IMR-90 (cell line): ENCODE measurements around the gene MYO5A. TPM values are rescaled to one million over a fixed set of nuclear protein-coding genes. Genes with fewer than 3 reads are reported as not detected.

Experiments used
- ATAC-seq: fragments of 200-7000 bp; cut with Tn5 transposase; 2 replicates; pipeline ENCODE4 v1.9.1; 2020; ENCODE audit warnings: low read depth, mild to moderate bottlenecking, moderate library complexity
- BruUV-seq: library from RNA; stranded (reverse); fragments of 400-500 nt; replicated peaks from 2 replicates; lab custom pipeline; 2021; lab: Mats Ljungman, UMichigan
- CTCF ChIA-PET: fragments of 300-600 bp; formaldehyde crosslinking; extraction: SDS; loops from one replicate; lab custom pipeline; 2021; ENCODE audit warnings: antibody characterized with exemption; lab: Yijun Ruan, JAX
- POLR2A ChIA-PET: fragments of 300-600 bp; sonication (Branson Sonifier 250); formaldehyde crosslinking; loops from one replicate; lab custom pipeline; 2022; ENCODE audit warnings: antibody characterized with exemption; ENCODE audit not compliant: unreplicated experiment; lab: Charles Lee
- DNase-seq: peaks from one replicate; pipeline ENCODE4 v3.0.0; 2013
- H2AFZ ChIP-seq: replicated peaks from 2 replicates; pipeline ENCODE3; 2013; ENCODE audit warnings: low read length, mild to moderate bottlenecking; ENCODE audit not compliant: poor library complexity
- H2AK5ac ChIP-seq: 2 replicates; pipeline ENCODE4 v1.6.1; 2013; ENCODE audit warnings: low read depth, low read length, inconsistent platforms
- H2AK9ac ChIP-seq: replicated peaks from 2 replicates; pipeline ENCODE3; 2013; ENCODE audit warnings: mild to moderate bottlenecking, low read depth, low read length, moderate library complexity; ENCODE audit not compliant: poor library complexity
- H2BK120ac ChIP-seq: 2 replicates; pipeline ENCODE4 v1.6.1; 2013; ENCODE audit warnings: low read depth, low read length, inconsistent platforms
- H2BK15ac ChIP-seq: 3 replicates; pipeline ENCODE4 v1.6.1; 2013; ENCODE audit warnings: low read depth, low read length, inconsistent platforms
- H2BK20ac ChIP-seq: 2 replicates; pipeline ENCODE4 v1.6.1; 2013; ENCODE audit warnings: low read depth, mild to moderate bottlenecking, inconsistent platforms, low read length, moderate library complexity
- H2BK5ac ChIP-seq: 2 replicates; pipeline ENCODE4 v1.6.1; 2013; ENCODE audit warnings: mild to moderate bottlenecking, low read depth, low read length, inconsistent platforms; ENCODE audit not compliant: poor library complexity, severe bottlenecking
- H3K14ac ChIP-seq: replicated peaks from 2 replicates; pipeline ENCODE4 v1.6.1; 2013; ENCODE audit warnings: low read depth, low read length, inconsistent platforms
- H3K18ac ChIP-seq: 2 replicates; pipeline ENCODE4 v1.6.1; 2013; ENCODE audit warnings: low read depth, low read length, control low read depth
- H3K23ac ChIP-seq: 2 replicates; pipeline ENCODE4 v1.6.1; 2013; ENCODE audit warnings: low read depth, low read length, inconsistent platforms
- H3K27ac ChIP-seq: 2 replicates; pipeline ENCODE4 v1.5.1; 2013; ENCODE audit warnings: mild to moderate bottlenecking, control low read depth, low read length; ENCODE audit not compliant: insufficient read depth
- H3K27me3 ChIP-seq: 2 replicates; pipeline ENCODE4 v1.6.1; 2013; ENCODE audit warnings: low read length; ENCODE audit not compliant: control insufficient read depth, insufficient read depth
- H3K36me3 ChIP-seq: 2 replicates; pipeline ENCODE4 v1.6.1; 2013; ENCODE audit warnings: low read length, mixed read lengths; ENCODE audit not compliant: control insufficient read depth, insufficient read depth
- H3K4ac ChIP-seq: 2 replicates; pipeline ENCODE4 v1.6.1; 2013; ENCODE audit warnings: low read depth, low read length, inconsistent platforms
- H3K4me1 ChIP-seq: 2 replicates; pipeline ENCODE4 v1.6.1; 2013; ENCODE audit warnings: low read length, mixed read lengths; ENCODE audit not compliant: control insufficient read depth, insufficient read depth
- H3K4me2 ChIP-seq: 2 replicates; pipeline ENCODE4 v1.6.1; 2013; ENCODE audit warnings: low read depth, mild to moderate bottlenecking, control low read depth, low read length, moderate library complexity
- H3K4me3 ChIP-seq: 2 replicates; pipeline ENCODE4 v1.5.1; 2013; ENCODE audit warnings: low read depth, mild to moderate bottlenecking, control low read depth, low read length, moderate library complexity; ENCODE audit not compliant: insufficient read depth
- H3K56ac ChIP-seq: 2 replicates; pipeline ENCODE4 v1.6.1; 2013; ENCODE audit warnings: low read length, inconsistent platforms; ENCODE audit not compliant: insufficient read depth; ENCODE audit errors: extremely low read depth
- H3K79me1 ChIP-seq, 2 experiments: 2 replicates each; pipeline ENCODE4 v1.6.1; 2013; ENCODE audit warnings: low read length in 2 of 2, inconsistent platforms in 1 of 2, low read depth in 1 of 2
- H3K9ac ChIP-seq: 2 replicates; pipeline ENCODE4 v1.6.1; 2013; ENCODE audit warnings: low read depth, low read length, control low read depth
- H3K9me1 ChIP-seq: 2 replicates; pipeline ENCODE4 v1.6.1; 2013; ENCODE audit warnings: low read length, inconsistent platforms; ENCODE audit not compliant: insufficient read depth
- H3K9me3 ChIP-seq: 2 replicates; pipeline ENCODE4 v1.6.1; 2013; ENCODE audit warnings: low read length; ENCODE audit not compliant: control insufficient read depth, insufficient read depth
- H4K20me1 ChIP-seq: 2 replicates; pipeline ENCODE4 v1.6.1; 2013; ENCODE audit warnings: low read length, inconsistent platforms; ENCODE audit not compliant: insufficient read depth
- H4K5ac ChIP-seq: 2 replicates; pipeline ENCODE4 v1.6.1; 2013; ENCODE audit warnings: mild to moderate bottlenecking, low read depth, low read length, control low read depth
- H4K8ac ChIP-seq, 2 experiments: 2 replicates each; pipeline ENCODE4 v1.6.1; 2013; ENCODE audit warnings: low read depth in 2 of 2, low read length in 2 of 2, control low read depth in 1 of 2, inconsistent platforms in 1 of 2
- H4K91ac ChIP-seq: 2 replicates; pipeline ENCODE4 v1.6.1; 2013; ENCODE audit warnings: low read depth, low read length, inconsistent platforms; ENCODE audit not compliant: insufficient read depth
- MAZ ChIP-seq: IDR thresholded peaks from 2 replicates; pipeline ENCODE4 v1.6.1; 2012; ENCODE audit warnings: low read depth, mild to moderate bottlenecking, low read length, improper control_type of control experiment, moderate library complexity, borderline replicate concordance
- NFE2L2 ChIP-seq: fragments of 150-350 bp; IDR thresholded peaks from 2 replicates; pipeline ENCODE4 v1.6.1; 2016; ENCODE audit warnings: low read depth, mild to moderate bottlenecking, low read length
- POLR2A ChIP-seq: IDR thresholded peaks from 2 replicates; pipeline ENCODE4 v1.6.1; 2012; ENCODE audit warnings: mild to moderate bottlenecking, low read depth, low read length
- RAD21 ChIP-seq: IDR thresholded peaks from 2 replicates; pipeline ENCODE4 v1.6.1; 2012; ENCODE audit warnings: low read length, improper control_type of control experiment
- RFX5 ChIP-seq: IDR thresholded peaks from 2 replicates; pipeline ENCODE4 v1.8.0; 2012; ENCODE audit warnings: low read depth, mild to moderate bottlenecking, low read length, moderate library complexity
- WGBS, 2 experiments: methylation state at CpG; one replicate each; pipeline versions ENCODE4 v1.1.5 to v1.1.7; 2013; ENCODE audit warnings: missing lambda C conversion rate in 2 of 2; ENCODE audit not compliant: insufficient read length in 1 of 2; ENCODE audit errors: extremely low coverage in 2 of 2; 5-methylcytosine and 5-hydroxymethylcytosine counted together
- dilution Hi-C: fragments of 300-500 bp; cut with HindIII; formaldehyde crosslinking; loops from one replicate; pipeline ENCODE4 v1.14.3; 2018; ENCODE audit warnings: low sequenced_read_pairs; ENCODE audit not compliant: unreplicated experiment
- in situ Hi-C: fragments of 300-500 bp; cut with MboI; formaldehyde crosslinking; loops from 3 replicates; pipeline ENCODE4 v1.14.3; 2019; ENCODE audit warnings: low sequenced_read_pairs, inconsistent platforms, mixed read lengths
- intact Hi-C: fragments of 100-400 bp; cut with micrococcal nuclease; formaldehyde crosslinking; loops from 2 replicates; pipeline ENCODE4 v1.10.0; 2022
- polyA plus RNA-seq, 3 experiments: library from polyadenylated mRNA; depleted of rRNA; stranded (reverse); fragments of >200 nt; gene quantifications; 2 replicates each; pipeline ENCODE4 v1.2.3, GENCODE V29; 2012; ENCODE audit warnings: low replicate concordance in 1 of 3
- total RNA-seq: library from RNA; depleted of rRNA; stranded (reverse); fragments of >200 nt; gene quantifications from 2 replicates; pipeline ENCODE4 v1.2.3, GENCODE V29; 2012

MYO5A gene
- total and polyA plus RNA-seq, 2 of the 4 experiments (the other 2 are of a cell fraction), result 19.4 to 69.2 TPM

GRCh38 chr15:52258461-52258860 is 270.2 kb downstream of the MYO5A start:
- ChIA-PET CTCF (interaction anchor here (1.5 kb wide), 1 partner anchor 206 kb away, joined by 3 read pairs; no protein-coding TSS in a partner anchor), POLR2A (no interaction called here)
- no peak overlapping the region for H3K27ac ChIP-seq
- H3K4me2 ChIP-seq, result no peak overlapping the region
- no peak overlapping the region for H2AK9ac ChIP-seq
- H3K9me3 ChIP-seq, result no peaks in the 10 kb centered on the region
- peaks cover 12% of the 10 kb centered on the region for H3K4me1 ChIP-seq
- DNase-seq, result no peak
- intact Hi-C loops (loop anchor here (10.0 kb wide), 1 partner anchor 416 kb away; the partner anchor contains the start of gene ATOSA), in situ Hi-C loops (no loop called here), dilution Hi-C loops (no loop called here)
- no peak for ATAC-seq
- H3K18ac ChIP-seq, result no peak overlapping the region
- H2BK20ac ChIP-seq, result no peak overlapping the region
- H2AK5ac ChIP-seq, result no peak overlapping the region
- H4K91ac ChIP-seq, result no peak overlapping the region
- H3K27me3 ChIP-seq, result no peaks in the 10 kb centered on the region
- no peak overlapping the region for H4K8ac ChIP-seq
- H2BK120ac ChIP-seq, result no peak overlapping the region
- H3K56ac ChIP-seq, result no peak overlapping the region
- H2BK5ac ChIP-seq, result no peak overlapping the region
- no peaks in the 10 kb centered on the region for H3K36me3 ChIP-seq
- H3K23ac ChIP-seq, result no peak overlapping the region
- BruUV-seq, result no TSS peak
- no peak for TF ChIP-seq RFX5
- no peak for TF ChIP-seq MAZ
- no peak for TF ChIP-seq NFE2L2
- TF ChIP-seq POLR2A, result no peak
- TF ChIP-seq RAD21, result no peak
- H3K14ac ChIP-seq, result no peak overlapping the region
- H3K4me3 ChIP-seq, result no peak overlapping the region
- no peaks in the 10 kb centered on the region for H3K79me1 ChIP-seq
- no peaks in the 10 kb centered on the region for H4K20me1 ChIP-seq
- no peak overlapping the region for H2BK15ac ChIP-seq
- H3K9me1 ChIP-seq, result peaks cover 20% of the 10 kb centered on the region
- no peak overlapping the region for H2AFZ ChIP-seq
- no peak overlapping the region for H3K9ac ChIP-seq
- no peak overlapping the region for H3K4ac ChIP-seq
- WGBS, 2 experiments, result 80% methylated on average over 1 of the region's 5 CpGs; no CpG with 5 or more reads in 1 of the 2 experiments
- no peak overlapping the region for H4K5ac ChIP-seq
